ENCODE measurements around the gene ARHGEF4.

The ARHGEF4 gene

DNA sequence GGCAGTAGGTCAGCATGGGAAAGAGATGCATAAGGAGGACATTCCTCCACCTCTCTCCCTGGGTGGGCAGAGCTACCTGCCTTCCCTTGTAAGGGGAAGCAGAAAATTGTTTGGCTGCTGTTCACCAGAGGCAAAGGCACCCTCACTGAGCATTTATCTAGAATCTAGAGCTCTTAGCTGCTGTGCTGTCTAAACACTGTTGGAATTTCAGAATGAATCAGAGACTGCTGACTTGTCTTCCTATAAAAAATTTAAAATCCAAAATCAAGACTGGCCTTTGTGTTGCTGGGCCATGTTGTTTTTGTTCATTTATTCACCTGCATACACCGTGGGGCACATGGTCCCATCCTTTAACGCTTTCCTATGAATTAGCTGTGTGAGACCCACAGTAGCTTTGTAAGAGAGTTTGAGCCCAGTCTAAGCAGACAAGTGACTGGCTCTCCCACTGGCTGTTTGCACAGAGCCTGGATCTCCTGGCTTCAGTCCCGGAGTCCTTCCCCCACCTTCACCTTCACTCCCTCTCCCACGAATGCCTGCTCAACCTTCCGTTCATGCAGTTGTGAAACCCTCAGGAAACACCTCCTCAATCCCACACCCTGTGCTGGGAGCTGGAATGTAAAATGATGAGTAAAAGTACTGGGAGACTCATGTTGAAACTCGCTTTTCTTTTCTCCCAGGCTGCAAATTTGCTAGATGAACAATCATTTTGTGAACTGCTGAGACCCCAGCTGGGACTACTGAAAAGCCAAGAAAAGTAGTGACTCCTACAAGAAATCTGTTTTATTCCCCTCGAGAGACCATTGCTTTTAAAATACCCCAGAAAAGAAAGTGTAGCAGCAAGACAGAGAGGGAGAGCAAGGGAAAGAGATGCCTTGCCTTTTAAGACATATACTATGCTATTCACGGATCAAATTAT, 180.4 kb downstream of the ARHGEF4 start:
- DNase-seq = no peak

DNA sequence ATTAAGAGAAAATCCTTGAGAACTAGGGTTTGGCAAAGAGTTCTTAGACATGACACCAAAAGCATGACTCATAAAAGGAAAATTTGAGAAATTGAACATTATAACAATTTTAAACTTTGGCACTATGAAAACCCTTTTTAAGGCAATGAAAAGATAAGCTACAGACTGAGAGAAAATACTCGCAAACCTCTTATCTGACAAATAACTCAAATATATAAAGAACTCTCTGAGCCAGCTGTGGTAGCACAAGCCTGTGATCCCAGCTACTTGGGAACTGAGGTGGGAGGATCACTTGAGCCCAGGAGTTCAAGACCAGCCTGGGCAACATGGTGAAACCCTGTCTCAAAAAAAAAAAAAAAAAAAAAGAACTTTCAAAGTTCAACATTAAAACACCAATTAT, 186.0 kb downstream of the ARHGEF4 start:
- DNase-seq = no peak

DNA sequence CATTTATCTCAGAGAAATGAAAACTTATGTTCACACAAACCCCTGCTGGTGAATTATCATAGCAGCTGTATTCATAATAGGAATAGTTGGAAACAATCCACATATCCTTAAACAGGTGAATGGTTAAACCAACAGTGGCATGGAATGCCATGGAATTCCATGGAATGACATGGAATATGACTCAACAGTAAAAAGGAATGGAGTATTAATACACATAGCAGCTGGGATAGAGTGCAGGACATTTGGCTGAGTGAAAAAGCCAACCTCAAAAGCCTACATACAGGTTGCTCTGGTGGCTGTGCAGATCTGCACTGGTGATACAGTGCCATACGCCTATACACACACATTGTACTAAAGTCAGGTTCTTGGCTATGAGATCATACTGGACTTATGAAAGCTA, 187.0 kb downstream of the ARHGEF4 start:
- DNase-seq = no peak

DNA sequence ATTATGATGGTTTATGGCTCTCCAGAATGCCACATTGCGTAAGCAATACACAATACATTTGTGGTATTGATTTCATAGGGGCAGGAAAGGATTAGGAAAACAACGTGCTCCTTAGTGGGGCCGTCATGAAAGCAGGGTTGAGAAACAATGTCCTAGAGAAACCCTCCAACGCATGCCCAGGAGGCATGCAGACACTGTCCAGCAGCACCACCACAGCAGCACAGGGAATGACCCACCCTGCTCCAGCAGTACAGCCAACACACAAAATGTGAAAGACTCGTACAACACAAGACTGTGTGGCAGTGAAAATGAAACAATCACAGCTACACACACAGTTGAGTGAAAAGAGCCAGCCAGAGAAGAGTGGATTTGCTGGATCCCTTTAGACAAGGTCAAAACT, 190.2 kb downstream of the ARHGEF4 start:
- no peak for DNase-seq

DNA sequence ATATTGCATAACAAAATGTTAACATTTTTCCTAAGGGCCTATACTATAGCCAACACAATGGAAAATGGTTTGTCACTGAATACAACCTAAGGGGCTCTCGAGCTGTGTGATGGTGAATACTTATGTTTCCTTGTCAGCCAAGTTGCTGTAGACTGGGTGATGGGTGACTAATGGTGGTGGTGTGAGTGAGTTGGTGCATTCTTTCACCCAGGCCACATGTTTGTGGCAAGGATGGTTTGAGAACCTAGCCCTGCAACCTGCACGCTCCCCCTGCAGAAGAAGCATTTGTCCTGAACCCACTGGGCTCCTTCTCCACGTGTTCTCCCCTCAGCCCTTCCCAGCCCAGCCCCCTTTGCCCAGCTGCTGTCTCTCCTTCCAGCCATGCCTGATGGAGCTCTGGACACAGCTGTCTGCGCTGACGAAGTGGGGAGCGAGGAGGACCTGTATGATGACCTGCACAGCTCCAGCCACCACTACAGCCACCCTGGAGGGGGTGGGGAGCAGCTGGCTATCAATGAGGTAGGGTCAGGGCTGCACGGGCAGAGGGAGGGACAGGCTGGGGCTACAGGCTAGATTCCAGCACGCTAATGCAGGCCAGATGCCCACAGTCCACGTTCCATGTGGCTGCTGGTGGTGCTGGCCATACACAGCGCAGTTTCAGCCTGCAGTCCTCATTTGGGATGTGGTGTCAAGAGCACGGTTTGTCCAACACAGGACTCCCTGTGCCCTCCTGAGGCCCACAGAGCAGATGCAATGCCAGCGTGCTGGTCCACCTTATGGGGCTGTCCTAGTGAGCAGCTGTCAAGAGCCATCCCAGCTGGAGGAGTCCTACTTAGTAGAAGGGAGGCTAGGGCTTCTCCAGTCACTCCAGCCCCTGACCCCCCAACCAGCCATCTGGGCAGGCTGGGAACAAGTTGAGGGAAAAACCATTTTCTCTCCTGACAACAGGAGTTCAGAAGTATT, 191.1 kb downstream of the ARHGEF4 start:
- no peak for DNase-seq

DNA sequence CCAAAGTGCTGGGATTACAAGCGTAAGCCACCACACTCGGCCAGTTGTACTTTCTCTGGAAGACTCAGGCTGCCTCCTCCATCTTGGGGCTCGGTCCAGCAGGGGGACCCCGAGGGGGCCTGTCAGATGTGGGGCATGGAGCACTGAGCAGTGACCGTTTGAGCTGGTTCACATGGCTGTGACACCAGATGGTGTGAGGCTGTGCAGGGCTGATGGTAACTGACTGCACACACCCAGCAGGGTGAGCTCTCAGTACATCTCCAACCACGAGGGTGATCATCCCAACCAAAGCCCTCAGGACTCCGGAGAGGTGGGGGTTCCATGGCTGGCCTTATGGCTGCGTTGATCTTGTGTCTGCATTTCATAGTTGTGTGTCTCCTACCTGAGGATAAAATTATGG, 193.1 kb downstream of the ARHGEF4 start:
- no peak for DNase-seq

DNA sequence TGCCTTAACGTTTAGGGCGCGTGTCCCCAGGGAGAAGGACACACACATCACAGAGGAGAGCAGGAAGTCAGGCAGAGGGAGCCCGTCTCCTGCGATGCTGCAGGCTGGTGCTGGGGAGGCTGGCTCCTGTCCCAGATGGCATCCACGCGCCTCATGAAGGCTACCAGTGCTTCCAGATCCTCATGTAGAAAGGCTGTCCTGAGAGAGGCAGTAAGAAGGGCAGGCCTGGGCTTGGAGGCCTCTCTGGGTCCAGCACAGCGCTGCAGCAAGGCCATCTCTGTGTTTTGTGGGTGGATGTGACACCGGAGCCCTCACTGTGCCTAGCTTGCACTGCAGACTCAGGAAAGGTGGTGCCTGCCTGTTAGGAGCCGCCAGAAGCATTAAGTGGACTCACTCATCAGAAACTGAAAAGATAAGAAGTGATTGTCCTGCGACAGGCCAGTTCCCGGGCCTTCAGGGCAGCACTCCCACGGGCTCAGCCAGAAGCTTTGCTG, 193.8 kb downstream of the ARHGEF4 start:
- DNase-seq = no peak

DNA sequence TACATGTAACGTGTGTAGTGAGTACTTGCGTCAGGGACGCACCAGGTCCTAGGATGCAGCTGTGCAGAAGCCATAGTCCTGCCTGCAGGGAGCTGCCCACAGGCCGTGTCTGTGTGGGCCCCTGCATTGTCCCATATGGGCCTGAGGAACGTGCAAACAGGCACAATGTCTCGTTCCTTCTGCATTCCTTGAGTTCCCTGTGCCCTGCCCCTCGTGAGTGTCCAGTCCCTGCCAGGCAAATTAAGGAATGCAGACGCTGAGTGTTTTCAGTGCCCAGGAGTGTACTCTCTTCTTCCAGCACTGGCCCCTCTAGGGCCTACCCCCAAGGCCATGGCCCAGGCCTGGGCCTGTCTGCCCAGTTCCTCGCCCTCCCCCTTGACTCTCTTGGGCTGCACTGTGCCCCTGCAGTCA, 194.7 kb downstream of the ARHGEF4 start:
- DNase-seq = no peak

DNA sequence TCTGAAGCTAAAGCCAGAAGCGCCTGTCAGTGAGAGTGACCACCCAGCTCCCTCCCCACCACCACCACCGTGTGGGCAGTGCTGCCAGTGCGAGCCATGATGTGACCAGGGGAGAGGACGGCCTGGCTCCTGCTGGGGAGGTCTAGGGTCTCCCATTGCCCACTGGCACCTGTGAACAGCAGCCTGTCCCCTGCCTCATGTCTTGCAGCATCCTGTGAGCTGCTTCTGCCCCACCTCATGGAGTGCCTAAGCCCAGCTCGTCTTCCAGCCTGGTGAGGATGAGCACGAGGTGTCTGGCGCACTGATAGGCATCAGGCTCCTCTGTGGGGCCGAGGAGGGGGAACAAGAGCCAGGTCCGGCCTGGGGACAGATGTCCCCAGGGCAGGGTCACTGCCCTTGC, 195.2 kb downstream of the ARHGEF4 start:
- DNase-seq = no peak

DNA sequence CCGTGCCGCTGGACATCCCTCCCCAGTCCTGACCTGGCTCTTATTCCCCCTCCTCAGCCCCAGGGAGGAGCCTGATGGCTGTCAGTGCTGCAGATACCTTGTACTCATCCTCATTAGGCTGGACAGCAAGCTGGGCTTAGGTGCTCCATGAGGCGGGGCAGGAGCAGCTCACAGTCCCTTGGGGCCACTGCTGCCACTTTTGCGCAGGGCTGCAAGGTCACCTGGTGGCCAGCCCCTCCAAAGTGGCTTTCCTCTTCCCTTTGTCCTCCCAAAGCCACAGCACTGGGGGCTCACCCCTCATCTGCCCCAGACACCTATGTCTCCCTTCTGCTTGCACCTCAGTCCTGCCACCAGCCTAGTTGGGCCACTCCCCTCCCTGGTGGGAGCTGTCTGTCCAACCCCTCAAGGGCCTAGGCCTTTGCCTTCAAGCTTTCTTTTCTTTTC, 195.7 kb downstream of the ARHGEF4 start:
- no peak for DNase-seq

DNA sequence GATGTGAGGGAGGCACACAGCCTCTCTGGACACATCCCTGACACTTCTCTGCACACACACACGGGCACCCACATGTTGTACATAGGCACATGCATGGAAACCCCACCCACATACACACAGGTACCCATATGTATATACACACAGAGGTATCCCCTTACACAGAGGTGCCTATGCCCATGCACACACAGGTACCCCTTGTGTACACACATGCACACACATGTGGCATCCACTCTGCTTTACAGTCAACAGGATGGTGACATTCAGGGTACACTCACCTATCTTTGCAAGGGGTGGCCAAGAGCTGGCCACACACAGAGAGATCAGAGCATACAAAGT, 197.0 kb downstream of the ARHGEF4 start:
- DNase-seq = no peak

DNA sequence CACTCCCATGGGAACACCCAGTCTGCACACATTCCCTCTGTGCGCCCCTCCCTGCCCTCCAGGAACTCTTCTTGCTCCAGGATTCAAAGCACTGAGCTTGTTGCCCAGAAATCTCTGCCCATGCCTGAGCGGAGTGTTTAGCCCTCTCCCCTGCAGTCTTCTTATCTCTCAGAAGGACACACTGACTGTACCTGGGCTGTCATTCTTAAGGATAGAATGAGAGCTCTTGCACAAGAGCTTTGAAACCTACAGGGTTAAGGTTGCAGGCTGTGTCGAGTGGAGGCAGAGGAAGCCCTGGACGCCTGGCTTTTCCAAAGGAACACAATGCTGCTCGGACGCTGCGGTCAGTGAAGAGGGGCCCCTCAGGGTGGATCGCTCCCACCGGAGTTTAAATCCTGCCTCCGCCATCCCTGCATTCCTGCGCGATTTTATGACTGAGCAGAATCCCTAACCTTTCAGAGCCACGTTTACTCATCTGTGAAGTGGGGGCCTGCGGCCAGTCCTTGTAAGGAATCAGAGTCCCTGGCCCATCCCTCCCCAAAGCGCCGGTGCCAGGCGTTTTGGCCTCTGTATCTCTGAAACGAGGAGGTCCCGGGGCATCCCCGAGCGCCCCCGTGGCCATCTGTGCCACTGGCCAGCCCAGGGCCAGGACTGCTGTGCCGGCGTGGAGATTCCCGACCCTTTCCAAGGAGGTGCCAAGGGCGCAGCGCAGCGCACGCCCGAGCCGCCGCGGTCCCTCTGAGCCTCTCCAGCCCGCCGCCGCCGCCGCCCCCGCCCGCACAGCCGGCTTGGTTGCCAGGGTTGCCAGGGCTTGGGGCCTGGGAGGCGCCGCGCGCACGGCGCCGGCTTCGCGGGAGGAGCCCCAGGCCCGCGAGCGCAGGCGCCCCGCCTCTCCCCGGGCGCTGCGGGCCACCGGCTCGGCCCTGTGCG, 197.7 kb downstream of the ARHGEF4 start:
- no peak for DNase-seq

DNA sequence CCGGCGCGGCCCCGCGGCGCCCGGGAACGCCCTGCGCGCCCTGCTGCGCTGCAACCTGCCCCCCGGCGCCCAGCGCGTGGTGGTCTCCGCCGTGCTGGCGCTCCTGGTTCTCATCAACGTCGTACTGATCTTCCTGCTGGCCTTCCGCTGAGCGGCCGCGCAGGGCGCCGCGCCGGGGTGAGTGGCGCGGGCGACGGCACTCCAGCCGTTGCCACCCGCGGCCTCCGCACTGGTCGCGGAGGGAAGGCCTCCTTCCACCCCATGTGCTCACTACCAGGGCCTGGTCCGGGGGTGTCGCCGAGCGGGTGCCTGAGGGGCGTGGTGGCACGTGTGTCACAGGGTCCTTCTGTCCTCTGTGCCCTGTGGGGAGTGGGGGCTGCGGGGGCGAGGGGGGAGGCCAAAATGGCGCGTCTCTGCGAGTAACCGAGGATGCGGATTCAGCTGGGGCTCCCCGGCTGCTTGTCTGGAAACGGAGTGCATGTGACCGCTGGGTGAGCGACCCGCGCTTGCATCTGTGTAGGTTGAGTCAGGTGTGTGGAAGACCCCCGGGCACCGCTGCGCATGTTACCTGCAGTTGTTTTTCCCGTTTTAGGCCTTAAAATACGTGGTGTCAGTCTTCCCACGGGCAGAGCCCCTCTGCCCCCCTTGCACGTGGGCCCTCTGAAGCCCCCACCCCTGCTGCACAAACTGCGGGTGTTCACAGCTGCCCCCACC, 198.6 kb downstream of the ARHGEF4 start:
- DNase-seq = no peak

DNA sequence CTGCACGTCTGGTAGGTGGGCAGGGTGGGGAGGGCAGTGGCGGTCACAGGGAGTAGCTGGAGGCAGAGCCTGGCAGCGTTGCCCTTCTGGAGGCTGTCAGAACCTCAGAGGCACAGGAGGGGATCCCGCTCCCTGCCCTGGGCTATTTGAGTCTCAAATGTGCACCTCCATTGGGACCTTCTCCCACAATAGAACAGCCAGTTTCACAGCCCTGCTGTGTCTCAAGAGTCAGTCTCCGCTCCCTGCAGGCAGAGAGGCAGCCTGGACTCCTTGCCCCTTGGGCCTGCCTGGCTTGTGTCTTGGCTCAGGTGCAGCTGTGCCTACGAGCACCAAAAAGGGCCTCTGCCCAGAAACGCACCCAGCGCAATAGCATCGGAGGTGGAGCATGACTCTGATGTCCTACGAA, 199.1 kb downstream of the ARHGEF4 start:
- DNase-seq = no peak

DNA sequence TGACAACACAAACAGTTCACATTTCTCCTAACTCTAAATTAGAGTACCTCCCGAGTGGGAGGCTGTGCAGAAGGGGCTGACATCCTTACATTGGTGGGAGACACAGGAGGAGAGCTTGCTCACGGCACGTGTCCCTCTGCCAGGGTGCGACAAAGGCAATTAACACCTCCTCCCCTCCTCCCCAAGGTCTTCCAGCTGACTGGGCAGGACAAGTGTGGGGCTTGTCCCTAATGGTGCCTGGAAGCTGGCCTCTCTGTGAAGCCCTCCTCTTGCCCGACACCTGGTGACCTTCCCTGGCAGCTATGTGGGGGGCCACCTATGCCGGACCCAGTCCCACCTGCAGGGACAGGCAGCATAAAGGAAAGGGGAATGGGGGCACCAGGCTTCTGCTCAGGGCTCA, 199.6 kb downstream of the ARHGEF4 start:
- DNase-seq = no peak

DNA sequence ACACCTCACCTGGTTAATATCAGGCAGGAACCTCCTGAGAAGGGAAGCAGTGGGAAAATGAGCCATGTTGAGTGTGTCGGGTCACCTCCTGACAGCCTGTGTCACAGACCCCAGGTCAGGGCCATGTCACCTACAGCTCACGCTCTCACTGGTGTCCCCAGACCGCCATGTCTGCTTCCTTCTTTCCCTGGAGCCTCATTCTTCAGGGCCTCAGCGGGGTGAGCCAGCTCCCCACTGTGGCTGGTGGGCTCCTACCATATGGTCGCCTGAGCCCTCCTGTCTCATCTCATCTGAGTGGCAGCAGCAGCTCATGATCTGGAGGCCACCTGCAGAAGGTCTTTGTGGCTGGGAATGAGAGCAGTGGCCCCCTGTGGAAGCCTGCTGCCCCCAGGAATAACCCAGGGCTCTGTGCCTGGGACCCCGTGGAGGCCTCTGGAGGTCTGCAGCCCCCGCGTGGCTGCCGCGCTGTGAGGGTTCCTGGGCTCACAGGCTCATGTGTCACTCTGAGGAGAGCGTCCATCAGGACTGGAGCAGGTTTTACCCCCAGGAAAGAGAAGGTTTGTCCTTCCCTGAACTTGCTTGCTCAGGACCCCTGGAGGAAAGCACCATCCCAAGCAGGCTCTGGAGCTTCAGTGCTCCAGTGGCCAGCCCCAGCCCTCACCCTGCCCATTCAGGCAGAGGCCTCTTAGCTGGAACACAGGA, 200.1 kb downstream of the ARHGEF4 start:
- DNase-seq = no peak

DNA sequence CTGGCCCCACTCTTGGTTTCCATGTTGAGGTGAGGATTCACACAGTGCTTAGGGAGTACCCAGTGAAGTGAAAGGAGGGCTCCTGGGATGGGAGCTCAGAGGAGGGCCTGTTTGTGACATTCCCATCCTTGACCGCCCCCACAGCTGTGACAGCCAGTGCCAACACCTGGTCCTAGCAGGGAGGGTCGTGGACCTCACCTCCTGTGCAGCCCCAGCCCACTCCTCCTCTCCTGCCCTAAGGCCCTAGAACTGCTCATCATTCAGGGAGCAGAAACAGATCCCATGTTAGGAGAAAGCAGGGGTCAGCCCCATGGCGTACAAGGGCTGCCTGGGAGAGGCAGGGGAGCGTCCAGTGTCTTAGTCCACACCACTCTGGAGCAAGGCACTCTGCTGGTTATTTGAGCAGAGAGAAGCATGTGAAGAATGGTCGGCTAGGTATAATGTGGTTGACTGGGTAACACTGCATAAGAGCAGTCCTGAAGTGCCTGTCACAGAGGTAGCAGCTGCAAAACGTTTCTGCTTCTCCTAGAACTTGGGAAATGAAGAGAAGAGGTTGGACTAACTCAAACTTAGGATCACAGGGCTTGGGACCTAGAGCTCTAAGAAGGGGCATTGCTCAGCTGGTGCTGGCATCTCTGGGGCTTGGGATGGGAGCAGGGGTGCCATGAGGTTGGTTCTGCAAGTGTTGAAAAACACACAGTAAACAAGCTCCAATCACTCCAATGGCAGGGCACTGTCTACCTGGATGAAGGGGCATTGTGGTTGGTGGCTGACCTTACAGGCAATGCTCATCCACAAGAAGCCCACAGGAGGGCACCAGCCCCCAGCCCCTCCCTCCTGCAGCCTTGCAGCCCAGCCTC, 200.9 kb downstream of the ARHGEF4 start:
- no peak for DNase-seq

DNA sequence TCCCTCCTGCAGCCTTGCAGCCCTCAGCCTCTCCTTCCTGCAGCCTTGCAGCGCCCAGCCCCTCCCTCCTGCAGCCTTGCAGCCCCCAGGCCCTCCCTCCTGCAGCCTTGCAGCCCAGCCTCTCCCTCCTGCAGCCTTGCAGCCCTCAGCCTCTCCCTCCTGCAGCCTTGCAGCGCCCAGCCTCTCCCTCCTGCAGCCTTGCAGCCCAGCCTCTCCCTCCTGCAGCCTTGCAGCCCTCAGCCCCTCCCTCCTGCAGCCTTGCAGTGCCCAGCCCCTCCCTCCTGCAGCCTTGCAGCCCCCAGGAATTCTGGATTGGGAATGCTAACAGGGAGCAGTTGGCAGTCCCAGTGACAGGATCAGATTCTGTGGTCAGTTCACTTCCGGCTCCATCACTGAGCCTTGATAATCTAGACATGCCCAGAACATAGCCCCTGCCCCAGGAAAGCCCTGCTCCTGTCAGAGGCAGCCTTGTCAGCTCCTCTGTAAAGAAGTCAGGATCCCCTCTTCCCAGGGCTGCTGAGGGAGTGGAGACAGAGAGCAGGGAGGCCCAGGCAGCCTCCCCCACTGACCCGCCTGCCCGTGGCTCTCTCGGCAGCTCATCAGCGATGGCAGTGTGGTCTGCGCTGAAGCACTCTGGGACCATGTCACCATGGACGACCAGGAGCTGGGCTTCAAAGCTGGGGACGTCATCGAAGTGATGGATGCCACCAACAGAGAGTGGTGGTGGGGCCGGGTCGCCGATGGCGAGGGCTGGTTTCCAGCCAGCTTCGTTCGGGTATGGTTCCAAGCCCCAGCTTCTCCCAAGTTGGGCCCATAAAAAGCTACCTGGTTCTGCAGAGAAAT, 201.8 kb downstream of the ARHGEF4 start:
- no peak for DNase-seq

DNA sequence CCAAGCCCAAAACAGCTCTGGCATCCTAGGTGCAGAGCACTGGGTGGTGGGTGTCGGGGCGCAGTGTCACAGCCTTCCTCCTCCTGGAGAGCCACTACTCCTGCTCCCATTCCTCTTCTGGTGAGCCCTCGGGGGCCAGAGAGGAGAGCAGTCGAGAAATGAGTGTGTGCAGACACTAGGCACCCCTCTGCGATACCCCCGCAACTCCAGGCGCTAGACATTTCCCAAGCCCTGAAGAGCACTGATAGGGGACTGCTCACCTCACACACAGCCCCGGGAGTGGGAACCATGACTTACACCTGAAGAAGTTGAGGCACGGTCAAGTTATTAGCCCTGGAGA, 202.4 kb downstream of the ARHGEF4 start:
- no peak for DNase-seq

All from hematopoietic multipotent progenitor cell treated with erythropoietin and hydrocortisone succinate and interleukin-3 and kit ligand, for 8 days (in vitro differentiated cells).